Measurements from ENCODE around the gene STK24. TPM values are rescaled to one million over a fixed set of nuclear protein-coding genes. Genes with fewer than 3 reads are reported as not detected.
A peak's percentile ranks its signal among the peaks of the same experiment; 100 is the strongest.

Gene STK24
- total RNA-seq, 1 donor from 2014 or later = 136 TPM

DNA sequence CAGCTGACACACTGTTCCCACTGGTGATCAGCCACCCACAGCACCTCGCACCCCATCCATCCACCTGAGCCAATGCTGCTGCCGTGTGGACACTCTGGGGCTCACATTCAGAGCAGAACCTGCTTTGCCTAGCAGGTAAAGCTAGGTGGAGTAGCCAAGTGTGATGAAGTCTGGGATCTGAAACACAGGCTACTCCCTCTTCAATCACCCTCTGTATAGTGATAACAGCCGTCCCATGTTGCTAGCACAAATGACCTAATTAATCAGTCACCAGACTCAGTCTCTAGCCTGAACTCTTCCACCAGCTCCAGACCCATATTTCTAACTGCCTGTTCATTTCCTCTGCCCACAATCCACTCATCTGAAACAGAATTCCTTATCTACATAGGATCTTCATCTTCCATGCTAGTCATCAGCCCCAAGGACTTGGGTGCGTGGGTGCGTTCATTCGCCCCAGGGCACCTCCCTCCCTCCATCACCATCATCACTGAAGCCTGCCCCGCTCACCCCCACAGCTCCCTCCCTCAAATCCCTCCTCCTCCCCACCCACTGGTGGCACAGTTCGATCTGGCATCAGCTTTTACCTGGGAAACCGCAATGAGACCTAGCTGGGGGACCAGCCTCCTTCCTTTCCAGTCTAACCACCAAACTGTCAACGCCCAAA is 19.8 kb downstream of the STK24 start:
- peaks cover 25% of the 10 kb centered on the region for H3K36me3 Mint-ChIP-seq (ENCODE audit: low read depth)
- no peaks in the 10 kb centered on the region for H3K27me3 Mint-ChIP-seq
- intact Hi-C loops (cut with micrococcal nuclease) = no loop called here
- no peaks in the 10 kb centered on the region for H3K9me3 Mint-ChIP-seq
- no peak for DNase-seq
- H3K4me1 Mint-ChIP-seq = peaks cover 65% of the 10 kb centered on the region
- peak overlapping the region; percentile 51 for H3K27ac Mint-ChIP-seq
- peak overlapping the region; percentile 29 for H3K4me3 Mint-ChIP-seq

DNA sequence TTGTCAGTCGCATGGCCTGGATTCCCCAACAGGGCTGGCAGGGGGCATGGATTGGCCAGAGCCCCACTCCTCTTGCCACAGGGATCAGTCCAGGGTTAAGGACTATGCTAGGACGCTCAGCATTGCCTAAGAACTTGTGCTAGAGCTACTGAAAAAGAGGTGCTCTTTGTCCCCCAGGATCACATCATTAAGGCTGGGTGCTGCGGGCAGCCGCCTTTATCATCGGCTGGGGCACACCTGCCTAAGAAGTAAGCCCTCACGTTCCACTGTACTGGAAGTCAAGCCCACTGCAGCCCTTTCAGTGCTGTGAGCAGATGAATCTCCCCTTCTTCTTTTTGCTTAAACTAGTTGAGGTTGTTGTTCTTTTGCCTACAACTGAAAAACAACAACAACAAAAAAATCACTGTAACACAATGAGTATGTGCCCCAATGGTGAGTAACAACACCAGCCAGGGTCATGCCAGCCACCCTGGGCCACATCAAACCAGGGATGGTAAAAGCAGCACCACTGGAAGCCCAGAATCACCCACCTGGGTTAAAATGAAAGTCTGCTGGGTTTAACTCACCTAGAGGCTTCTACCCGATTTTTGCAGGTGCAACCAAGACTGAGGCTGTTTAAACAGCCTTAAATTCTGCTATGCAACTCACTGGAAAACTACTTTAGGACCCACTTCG is 20.6 kb downstream of the STK24 start:
- no peaks in the 10 kb centered on the region for H3K27me3 Mint-ChIP-seq
- H3K36me3 Mint-ChIP-seq (ENCODE audit: low read depth) = peaks cover 29% of the 10 kb centered on the region

DNA sequence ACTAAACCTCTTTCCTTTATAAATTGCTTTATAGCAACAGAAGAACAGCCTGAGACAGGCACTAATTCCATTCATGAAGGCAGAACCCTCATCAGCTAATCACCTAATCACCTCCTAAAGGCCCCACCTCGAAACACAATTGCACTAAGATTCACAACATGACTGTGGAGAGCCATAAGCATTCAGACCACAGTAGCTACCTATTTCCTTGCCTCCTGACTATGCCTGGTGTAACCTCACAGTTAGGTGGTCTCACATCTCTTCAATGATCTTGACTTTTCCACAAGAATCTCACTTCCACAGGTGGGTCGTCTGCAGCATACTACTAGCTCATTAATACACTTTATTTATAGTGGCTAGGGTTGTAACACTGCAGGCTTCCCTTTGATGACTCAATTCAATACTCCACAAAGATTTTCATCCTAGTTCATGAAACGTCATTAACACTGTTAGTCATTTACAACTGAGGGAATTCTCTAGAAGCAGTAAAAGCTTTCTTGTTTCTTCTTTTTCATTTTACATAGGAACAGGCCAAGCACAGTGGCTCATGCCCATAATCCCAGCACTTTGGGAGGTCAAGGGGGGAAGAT is 27.1 kb downstream of the STK24 start:
- DNase-seq = no peak
- Mint-ChIP-seq H3K9me3 (no peaks in the 10 kb centered on the region), H3K4me1 (peaks cover 58% of the 10 kb centered on the region), H3K27me3 (no peaks in the 10 kb centered on the region), H3K36me3 (ENCODE audit: low read depth) (peaks cover 27% of the 10 kb centered on the region), H3K27ac (peak overlapping the region; percentile 76), H3K4me3 (peak overlapping the region; percentile 15)
- intact Hi-C loops (cut with micrococcal nuclease) = loop anchor here (1.0 to 2.0 kb wide), 3 partner anchors 25 to 46 kb away; no protein-coding TSS in a partner anchor

More for the DNA sequence above, 20.6 kb downstream of the STK24 start:
- Mint-ChIP-seq H3K4me1 (peaks cover 65% of the 10 kb centered on the region), H3K4me3 (no peak overlapping the region), H3K27ac (no peak overlapping the region), H3K9me3 (no peaks in the 10 kb centered on the region)
- intact Hi-C loops (cut with micrococcal nuclease) = no loop called here
- DNase-seq = no peak

DNA sequence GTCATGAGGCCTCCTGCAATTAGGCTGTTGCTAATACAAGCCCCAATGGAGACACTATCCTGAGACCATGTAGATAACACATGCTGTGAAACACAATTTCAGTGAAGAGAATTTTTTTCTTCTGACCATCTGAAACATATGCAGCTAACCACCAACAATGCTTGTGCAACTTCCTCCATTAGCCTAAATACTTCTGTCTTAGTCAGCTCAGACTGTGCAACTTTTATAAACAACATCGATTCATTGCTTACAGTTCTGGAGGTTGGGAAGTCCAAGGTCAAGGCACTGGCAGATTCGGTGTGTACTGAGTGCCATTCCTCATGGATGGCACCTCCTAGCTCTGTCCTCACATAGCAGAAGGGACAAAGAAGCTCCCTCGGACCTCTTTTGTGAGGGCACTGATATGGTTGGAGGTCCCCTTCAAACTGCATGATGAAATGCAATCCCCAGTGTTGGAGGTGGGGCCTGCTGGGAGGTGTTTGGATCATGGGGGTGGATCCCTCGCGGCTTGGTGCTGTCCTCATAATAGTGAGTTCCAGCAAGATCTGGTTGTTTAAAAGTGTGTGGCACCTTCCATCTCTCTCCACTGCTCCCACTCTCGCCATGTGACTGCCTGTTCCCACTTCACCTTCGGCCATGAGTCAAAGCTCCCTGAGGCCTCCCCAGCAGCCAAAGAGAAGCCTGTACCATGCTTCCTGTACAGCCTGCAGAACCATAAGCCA is 27.7 kb downstream of the STK24 start:
- peaks cover 27% of the 10 kb centered on the region for H3K36me3 Mint-ChIP-seq (ENCODE audit: low read depth)
- no peaks in the 10 kb centered on the region for H3K27me3 Mint-ChIP-seq
- no peaks in the 10 kb centered on the region for H3K9me3 Mint-ChIP-seq
- intact Hi-C loops (cut with micrococcal nuclease) = loop anchor here (2.0 kb wide), 1 partner anchor 34 kb away; no protein-coding TSS in a partner anchor
- no peak for DNase-seq
- peak overlapping the region; percentile 76 for H3K27ac Mint-ChIP-seq
- peak overlapping the region; percentile 15 for H3K4me3 Mint-ChIP-seq
- H3K4me1 Mint-ChIP-seq = peaks cover 61% of the 10 kb centered on the region

DNA sequence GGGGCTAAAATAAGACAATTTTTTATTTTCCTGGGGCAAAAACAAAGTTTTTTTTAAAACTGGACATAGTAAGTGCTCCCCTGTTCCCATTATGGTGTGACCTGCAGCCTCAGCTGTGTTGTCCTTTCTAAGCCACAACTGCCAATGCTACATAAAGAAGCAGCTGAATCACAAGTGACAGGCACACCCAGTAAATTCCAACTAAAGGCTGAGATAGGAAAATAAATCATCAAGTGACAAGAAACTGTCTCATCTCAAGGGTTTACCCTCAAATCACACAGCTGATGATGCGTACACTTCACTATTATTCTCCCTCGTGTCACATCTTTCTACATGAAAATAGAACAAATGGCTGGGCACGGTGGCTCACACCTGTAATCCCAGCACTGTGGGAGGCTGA is 28.7 kb downstream of the STK24 start:
- no peak for DNase-seq
- peaks cover 27% of the 10 kb centered on the region for H3K36me3 Mint-ChIP-seq (ENCODE audit: low read depth)
- no peaks in the 10 kb centered on the region for H3K9me3 Mint-ChIP-seq
- no peak overlapping the region for H3K4me3 Mint-ChIP-seq
- H3K27ac Mint-ChIP-seq = no peak overlapping the region
- no peaks in the 10 kb centered on the region for H3K27me3 Mint-ChIP-seq
- intact Hi-C loops (cut with micrococcal nuclease) = loop anchor here (2.0 kb wide), 1 partner anchor 33 kb away; no protein-coding TSS in a partner anchor
- H3K4me1 Mint-ChIP-seq = peaks cover 66% of the 10 kb centered on the region

DNA sequence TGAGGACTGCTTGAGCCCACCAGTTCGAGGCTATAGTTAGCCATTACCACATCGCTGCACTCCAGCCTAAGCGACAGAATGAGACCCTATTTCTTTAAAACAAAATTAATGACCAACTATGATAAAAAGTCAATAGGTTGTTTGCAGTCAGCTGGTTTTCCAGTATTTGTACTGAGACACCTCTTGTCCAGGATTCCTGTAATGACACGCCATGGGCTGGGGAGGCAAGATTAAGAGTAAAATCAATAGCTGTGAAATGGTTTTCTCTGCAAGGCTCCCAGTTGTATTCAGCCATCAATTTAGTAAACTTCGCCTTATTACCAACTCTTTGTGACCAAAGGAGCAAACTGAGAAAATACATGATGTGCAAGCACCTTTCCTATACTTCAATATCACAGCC is 29.5 kb downstream of the STK24 start:
- no peak overlapping the region for H3K27ac Mint-ChIP-seq
- H3K9me3 Mint-ChIP-seq = no peaks in the 10 kb centered on the region
- intact Hi-C loops (cut with micrococcal nuclease) = no loop called here
- H3K4me1 Mint-ChIP-seq = peaks cover 73% of the 10 kb centered on the region
- H3K27me3 Mint-ChIP-seq = no peaks in the 10 kb centered on the region
- H3K36me3 Mint-ChIP-seq (ENCODE audit: low read depth) = peaks cover 30% of the 10 kb centered on the region
- DNase-seq = no peak
- H3K4me3 Mint-ChIP-seq = no peak overlapping the region

DNA sequence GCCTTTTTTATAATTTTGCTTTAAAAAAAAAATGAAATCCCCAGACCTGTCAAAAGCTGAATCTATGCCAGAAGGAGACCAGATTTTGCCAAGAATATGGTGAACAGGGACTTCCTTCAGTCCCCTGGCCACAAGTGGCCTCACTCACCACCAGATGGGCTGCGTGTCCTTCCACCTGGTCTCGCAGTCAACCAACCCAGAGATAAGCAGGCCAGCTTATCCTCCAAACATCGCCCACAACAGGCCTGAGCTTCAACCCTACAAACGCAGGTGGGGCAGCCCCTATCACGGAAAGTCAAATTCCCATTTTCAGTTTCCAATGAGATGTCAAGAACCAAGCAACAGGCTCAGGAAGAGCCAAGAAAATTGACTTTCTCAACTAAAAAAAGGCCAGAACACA is 30.5 kb downstream of the STK24 start:
- intact Hi-C loops (cut with micrococcal nuclease) = no loop called here
- peaks cover 75% of the 10 kb centered on the region for H3K4me1 Mint-ChIP-seq
- H3K36me3 Mint-ChIP-seq (ENCODE audit: low read depth) = peaks cover 25% of the 10 kb centered on the region
- H3K4me3 Mint-ChIP-seq = no peak overlapping the region
- peak overlapping the region; percentile 64 for H3K27ac Mint-ChIP-seq
- no peak for DNase-seq
- H3K27me3 Mint-ChIP-seq = no peaks in the 10 kb centered on the region
- H3K9me3 Mint-ChIP-seq = no peaks in the 10 kb centered on the region

DNA sequence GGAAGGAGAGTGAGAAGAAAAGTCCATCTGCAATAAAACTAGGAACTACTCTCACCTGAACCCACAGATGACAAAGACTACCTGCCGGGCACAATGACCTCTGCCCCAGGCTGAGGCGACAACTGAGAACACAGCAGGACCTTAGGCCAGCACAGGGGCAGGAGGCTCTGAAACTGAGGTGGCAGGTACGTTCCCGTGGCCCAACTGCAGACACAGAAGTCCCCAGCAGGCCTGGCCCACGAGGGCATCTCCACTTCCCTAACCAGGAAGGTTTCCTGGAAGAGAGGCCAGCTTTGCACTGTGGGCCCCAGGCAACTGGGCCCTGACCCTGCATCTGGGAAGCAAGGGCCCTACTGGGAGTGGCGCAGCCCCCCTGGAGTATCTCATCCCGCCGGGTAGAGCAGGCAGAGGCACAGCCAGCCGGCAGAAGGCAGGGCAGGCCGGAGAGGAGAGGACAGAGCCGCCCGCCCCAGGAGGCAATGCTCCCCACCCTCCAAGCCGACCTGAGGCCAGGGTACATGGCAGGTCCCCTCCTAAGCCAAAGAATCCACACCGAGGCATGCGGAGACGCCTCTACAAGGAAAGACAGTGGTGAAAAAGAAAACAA is 32.7 kb downstream of the STK24 start:
- H3K9me3 Mint-ChIP-seq = no peaks in the 10 kb centered on the region
- DNase-seq = no peak
- H3K36me3 Mint-ChIP-seq (ENCODE audit: low read depth) = peaks cover 18% of the 10 kb centered on the region
- no peaks in the 10 kb centered on the region for H3K27me3 Mint-ChIP-seq
- H3K4me1 Mint-ChIP-seq = peaks cover 74% of the 10 kb centered on the region
- intact Hi-C loops (cut with micrococcal nuclease) = no loop called here
- H3K27ac Mint-ChIP-seq = peak overlapping the region; percentile 72
- peak overlapping the region; percentile 77 for H3K4me3 Mint-ChIP-seq

DNA sequence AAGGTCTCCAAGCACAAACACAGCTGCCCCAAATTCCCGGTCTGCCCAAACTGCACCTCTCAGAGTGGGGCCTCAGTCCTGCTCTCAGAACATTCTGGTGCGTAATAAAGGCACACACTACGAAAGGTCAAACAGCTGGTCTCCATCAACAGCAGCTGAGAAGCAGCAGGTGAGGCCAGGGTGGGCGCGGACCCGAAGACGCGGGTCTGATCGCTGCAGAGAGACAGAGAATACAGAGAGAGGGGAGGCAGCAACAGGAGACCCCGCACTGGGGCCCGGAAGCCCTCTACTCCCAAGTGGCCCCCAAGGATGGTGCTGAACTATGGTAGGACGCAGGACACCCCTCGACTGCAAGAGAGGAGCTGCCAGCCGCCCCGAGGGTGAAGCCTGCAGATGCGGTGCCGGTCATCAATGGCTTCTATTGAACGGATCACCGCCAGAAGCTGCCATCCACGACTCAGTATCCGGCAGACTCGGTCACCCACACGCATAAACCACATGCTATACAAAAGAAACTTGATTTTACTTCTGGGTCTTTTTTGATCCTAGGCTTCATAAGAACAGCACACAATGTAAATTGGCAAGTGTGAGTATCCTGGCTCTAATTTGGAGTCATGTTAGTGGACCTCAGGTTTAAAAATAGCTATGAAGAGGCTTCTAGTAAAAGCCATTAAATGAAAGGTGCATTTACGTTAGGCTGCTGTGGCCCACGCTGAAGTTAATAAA is 33.4 kb downstream of the STK24 start:
- H3K27me3 Mint-ChIP-seq = no peaks in the 10 kb centered on the region
- H3K36me3 Mint-ChIP-seq (ENCODE audit: low read depth) = peaks cover 17% of the 10 kb centered on the region
- peak overlapping the region; percentile 72 for H3K27ac Mint-ChIP-seq
- no peaks in the 10 kb centered on the region for H3K9me3 Mint-ChIP-seq
- peaks cover 76% of the 10 kb centered on the region for H3K4me1 Mint-ChIP-seq
- DNase-seq = peak; percentile 74
- intact Hi-C loops (cut with micrococcal nuclease) = loop anchor here (1.0 to 2.0 kb wide), 3 partner anchors 15 to 35 kb away; no protein-coding TSS in a partner anchor
- H3K4me3 Mint-ChIP-seq = peak overlapping the region; percentile 77

DNA sequence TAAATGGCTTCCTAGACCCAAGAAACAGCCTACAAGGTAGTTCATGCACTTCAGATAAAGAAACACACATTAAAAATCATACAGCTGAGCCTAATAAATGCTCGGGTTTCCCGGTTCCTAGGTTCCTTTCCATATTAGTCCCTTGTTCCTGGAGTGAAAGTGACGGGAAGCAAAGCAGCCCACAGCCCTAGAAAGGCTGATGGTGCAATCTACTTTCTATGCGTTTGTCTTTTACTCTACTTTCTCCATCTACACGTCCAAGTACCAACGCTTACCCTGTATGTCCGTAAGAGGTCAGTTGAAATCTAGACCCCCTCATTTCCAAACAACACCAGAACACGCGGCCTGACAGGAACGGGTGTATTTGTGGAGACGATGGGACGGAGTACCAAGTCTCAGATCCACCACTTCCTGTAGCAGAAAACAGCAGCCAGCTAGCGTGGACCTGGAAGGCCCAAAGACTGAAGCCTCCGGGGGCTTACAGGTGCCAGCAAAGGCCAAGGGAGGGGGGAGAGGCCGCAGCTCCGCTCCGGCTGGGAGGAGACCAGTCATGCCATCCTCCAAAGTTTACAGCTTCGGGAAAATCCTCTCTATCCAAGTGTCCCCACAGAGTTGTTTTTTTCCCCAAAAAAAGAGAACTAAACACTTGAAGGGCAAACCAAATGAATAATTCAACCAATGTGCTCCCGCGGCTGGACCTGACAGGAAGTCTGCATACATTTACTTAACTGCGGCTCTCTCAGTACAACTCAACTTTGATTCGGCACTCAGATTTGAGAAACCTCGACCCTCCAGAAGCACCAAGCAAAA is 34.1 kb downstream of the STK24 start:
- Mint-ChIP-seq H3K36me3 (ENCODE audit: low read depth) (peaks cover 19% of the 10 kb centered on the region), H3K27ac (peak overlapping the region; percentile 75), H3K27me3 (no peaks in the 10 kb centered on the region), H3K4me3 (peak overlapping the region; percentile 77), H3K4me1 (peaks cover 76% of the 10 kb centered on the region), H3K9me3 (no peaks in the 10 kb centered on the region)
- intact Hi-C loops (cut with micrococcal nuclease) = loop anchor here (1.0 to 2.0 kb wide), 3 partner anchors 14 to 34 kb away; no protein-coding TSS in a partner anchor
- DNase-seq = peak; percentile 74

DNA sequence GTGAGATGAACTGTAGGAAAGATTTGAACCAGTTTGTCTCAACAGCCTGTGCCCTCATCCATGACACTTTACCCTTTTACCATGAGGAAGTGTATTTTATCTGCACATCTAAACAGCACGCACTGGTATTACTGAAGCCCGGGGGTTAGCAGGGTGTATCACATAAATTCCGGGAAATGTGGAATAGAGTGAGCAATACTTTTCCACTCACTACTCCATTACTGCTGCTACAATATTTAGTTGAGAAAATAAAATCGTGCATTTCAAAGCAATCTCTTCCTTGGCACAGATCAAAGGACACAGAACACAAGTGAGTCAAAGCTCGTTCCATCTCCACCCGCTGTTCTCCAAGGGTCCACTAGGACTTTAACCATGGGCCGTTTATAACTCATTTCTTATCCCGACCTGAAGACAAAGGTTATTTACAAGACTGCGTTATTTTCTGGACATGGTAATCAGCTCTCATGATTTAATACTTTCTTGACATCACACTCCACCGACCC is 35.2 kb downstream of the STK24 start:
- H3K9me3 Mint-ChIP-seq = no peaks in the 10 kb centered on the region
- H3K27me3 Mint-ChIP-seq = no peaks in the 10 kb centered on the region
- no peak for DNase-seq
- H3K4me3 Mint-ChIP-seq = no peak overlapping the region
- peaks cover 77% of the 10 kb centered on the region for H3K4me1 Mint-ChIP-seq
- peak overlapping the region; percentile 32 for H3K27ac Mint-ChIP-seq
- intact Hi-C loops (cut with micrococcal nuclease) = loop anchor here (2.0 kb wide), 2 partner anchors 13 to 33 kb away; no protein-coding TSS in a partner anchor
- H3K36me3 Mint-ChIP-seq (ENCODE audit: low read depth) = peaks cover 19% of the 10 kb centered on the region

DNA sequence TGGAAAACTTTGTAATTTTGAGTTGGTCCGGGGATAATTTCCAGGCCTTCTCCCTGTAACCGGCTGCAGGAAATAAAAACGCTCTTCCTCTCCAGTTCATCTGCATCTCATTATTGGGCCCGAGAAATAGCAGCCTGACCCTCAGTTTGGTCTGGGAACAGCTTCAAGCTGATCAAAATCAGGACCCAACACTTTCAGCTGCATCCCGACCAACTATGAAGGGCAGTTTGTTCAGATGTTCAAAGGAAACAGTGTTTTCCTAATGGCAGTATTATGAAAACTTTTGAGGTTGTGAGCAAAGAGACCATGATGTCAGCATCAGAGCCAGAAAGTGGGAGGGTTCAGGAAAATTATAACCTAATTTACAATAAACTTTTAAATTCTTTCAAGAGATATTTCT is 35.7 kb downstream of the STK24 start:
- DNase-seq = no peak
- Mint-ChIP-seq H3K9me3 (no peaks in the 10 kb centered on the region), H3K36me3 (ENCODE audit: low read depth) (peaks cover 19% of the 10 kb centered on the region), H3K4me3 (no peak overlapping the region), H3K27me3 (no peaks in the 10 kb centered on the region), H3K4me1 (peaks cover 71% of the 10 kb centered on the region), H3K27ac (no peak overlapping the region)
- intact Hi-C loops (cut with micrococcal nuclease) = no loop called here

All from activated CD4-positive, alpha-beta T cell treated with anti-CD3 and anti-CD28 coated beads, Interleukin-2, amount 10 ng/mL, durations not matched to agents 24 days and 14 days (primary cell).